Subcutaneous abdominal adipose tissue (tissue), 5 donors: ENCODE results near the gene TERC.

Experiments
- H3K27ac ChIP-seq: one replicate; pipeline ENCODE4 v1.7.0; 2013; ENCODE audit warnings: low read depth, mild to moderate bottlenecking, inconsistent platforms, low read length, moderate library complexity
- H3K27me3 ChIP-seq, 5 donors: one replicate each; pipeline ENCODE4 v1.7.0; 2013; ENCODE audit warnings: low read length in 5 of 5, inconsistent platforms in 1 of 5; ENCODE audit not compliant: control insufficient read depth in 5 of 5, insufficient read depth in 4 of 5
- H3K36me3 ChIP-seq, 5 donors: one replicate each; pipeline ENCODE4 v1.7.0; 2013; ENCODE audit warnings: low read length in 5 of 5; ENCODE audit not compliant: control insufficient read depth in 5 of 5, insufficient read depth in 5 of 5
- H3K4me1 ChIP-seq, 5 donors: one replicate each; pipeline ENCODE4 v1.7.0; 2013; ENCODE audit warnings: low read length in 5 of 5, mild to moderate bottlenecking in 3 of 5, moderate library complexity in 1 of 5; ENCODE audit not compliant: control insufficient read depth in 5 of 5, insufficient read depth in 5 of 5
- H3K4me3 ChIP-seq, 5 donors: one replicate each; pipeline ENCODE4 v1.7.0; 2013; ENCODE audit warnings: low read length in 5 of 5, low read depth in 1 of 5
- H3K9ac ChIP-seq, 5 donors: one replicate each; pipeline ENCODE4 v1.7.0; 2013; ENCODE audit warnings: low read length in 5 of 5, mild to moderate bottlenecking in 4 of 5, moderate library complexity in 3 of 5
- H3K9me3 ChIP-seq, 5 donors: one replicate each; pipeline ENCODE4 v1.7.0; 2013; ENCODE audit warnings: low read length in 5 of 5; ENCODE audit not compliant: control insufficient read depth in 5 of 5
- donor health status: healthy.
- donor health status: healthy.
- donor health status: healthy.
- donor health status: healthy.
- donor health status: healthy.

The TERC gene

GRCh38 chr3:169790687-169791429 lies 26.0 kb upstream of the TERC start:
- Histone ChIP-seq H3K9ac (no peak overlapping the region), H3K4me3 (no peak overlapping the region), H3K4me1 (no peaks in the 10 kb centered on the region), H3K36me3 (peaks cover 33 to 39% (median 35%) of the 10 kb centered on the region in 5 donors), H3K27me3 (no peaks in the 10 kb centered on the region), H3K27ac (no peak overlapping the region), H3K9me3 (no peaks in the 10 kb centered on the region)

- Histone ChIP-seq H3K27ac (no peak overlapping the region), H3K4me3 (no peak overlapping the region), H3K27me3 (no peaks in the 10 kb centered on the region), H3K36me3 (peaks cover 39 to 45% (median 41%) of the 10 kb centered on the region in 5 donors), H3K9me3 (no peaks in the 10 kb centered on the region), H3K4me1 (no peaks in the 10 kb centered on the region), H3K9ac (no peak overlapping the region)
Observed at GRCh38 chr3:169790219-169790618, 25.4 kb upstream of the TERC start.

- Histone ChIP-seq H3K4me3 (no peak overlapping the region), H3K4me1 (no peaks in the 10 kb centered on the region), H3K27me3 (no peaks in the 10 kb centered on the region), H3K9me3 (no peaks in the 10 kb centered on the region), H3K36me3 (peaks cover 41 to 55% (median 54%) of the 10 kb centered on the region in 5 donors), H3K27ac (no peak overlapping the region), H3K9ac (no peak overlapping the region)
Observed at GRCh38 chr3:169787791-169788190, 22.9 kb upstream of the TERC start.

GRCh38 chr3:169787120-169787519 lies 22.3 kb upstream of the TERC start:
- no peak overlapping the region for H3K9ac ChIP-seq
- no peak overlapping the region for H3K4me3 ChIP-seq
- H3K36me3 ChIP-seq: peaks cover 42 to 59% (median 56%) of the 10 kb centered on the region in 5 donors
- H3K27me3 ChIP-seq: no peaks in the 10 kb centered on the region
- no peaks in the 10 kb centered on the region for H3K4me1 ChIP-seq
- no peaks in the 10 kb centered on the region for H3K9me3 ChIP-seq
- no peak overlapping the region for H3K27ac ChIP-seq

DNA sequence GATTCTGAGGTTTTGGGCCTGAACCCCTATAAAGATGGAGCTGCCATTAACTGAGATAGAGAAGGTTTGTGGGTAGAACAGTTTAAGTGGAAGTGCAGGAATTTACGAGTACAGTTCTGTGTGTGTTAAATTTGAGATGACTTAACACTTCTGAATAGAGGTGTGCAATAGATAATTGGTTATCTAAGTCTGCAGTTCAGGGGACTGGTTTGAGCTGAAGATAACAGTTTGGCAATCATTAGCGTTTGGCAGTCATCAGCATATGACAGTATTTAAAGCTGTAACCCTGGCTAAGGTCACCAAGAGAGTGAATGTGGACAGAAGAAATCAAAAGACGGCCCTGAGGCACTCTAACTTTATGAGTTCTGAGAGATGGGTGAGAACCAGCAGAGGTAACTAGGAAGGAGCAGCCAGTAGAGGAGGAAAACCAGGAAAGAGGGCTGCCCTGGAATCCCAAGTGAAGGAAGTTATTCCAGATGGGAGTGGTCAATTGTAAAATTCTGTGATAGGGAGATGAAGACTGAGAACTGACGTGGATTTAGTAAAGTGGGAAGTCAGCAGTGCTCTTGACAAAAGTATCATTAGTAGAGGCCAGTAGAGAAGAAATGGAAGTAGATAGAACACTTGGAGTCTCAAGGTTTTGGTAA lies 16.5 kb upstream of the TERC start:
- no peaks in the 10 kb centered on the region for H3K9me3 ChIP-seq
- no peaks in the 10 kb centered on the region for H3K4me1 ChIP-seq
- no peaks in the 10 kb centered on the region for H3K27me3 ChIP-seq
- H3K4me3 ChIP-seq: no peak overlapping the region
- H3K9ac ChIP-seq: no peak overlapping the region
- H3K36me3 ChIP-seq: peaks cover 60 to 86% (median 78%) of the 10 kb centered on the region in 5 donors
- H3K27ac ChIP-seq: no peak overlapping the region

- Histone ChIP-seq H3K4me1 (peaks cover 0 to 4% (median 0%) of the 10 kb centered on the region in 5 donors), H3K27me3 (no peaks in the 10 kb centered on the region), H3K4me3 (no peak overlapping the region), H3K9ac (no peak overlapping the region), H3K36me3 (peaks cover 55 to 85% (median 74%) of the 10 kb centered on the region in 5 donors), H3K9me3 (no peaks in the 10 kb centered on the region), H3K27ac (no peak overlapping the region)
Observed at GRCh38 chr3:169780742-169781141, 15.9 kb upstream of the TERC start.

DNA sequence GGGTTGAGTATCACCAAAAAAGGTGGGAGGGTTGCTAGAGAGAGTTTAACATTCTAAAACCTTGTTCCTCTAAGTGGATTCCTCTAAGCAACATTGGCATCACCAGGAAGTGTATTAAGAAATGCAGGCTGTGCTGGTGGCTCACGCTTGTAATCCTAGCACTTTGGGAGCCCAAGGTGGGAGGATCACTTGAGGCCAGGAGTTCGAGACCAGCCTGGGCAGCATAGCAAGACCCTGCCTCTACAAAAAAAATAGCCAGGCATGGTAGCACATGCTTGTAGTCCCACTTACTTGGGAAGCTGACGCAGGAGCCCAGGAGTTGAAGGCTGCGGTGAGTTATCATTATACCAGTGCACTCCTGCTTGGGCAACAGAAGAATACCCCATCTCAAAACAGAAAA lies 13.0 kb upstream of the TERC start:
- no peak overlapping the region for H3K27ac ChIP-seq
- H3K27me3 ChIP-seq: no peaks in the 10 kb centered on the region
- peaks cover 49 to 69% (median 55%) of the 10 kb centered on the region in 5 donors for H3K36me3 ChIP-seq
- H3K9me3 ChIP-seq: no peaks in the 10 kb centered on the region
- H3K4me3 ChIP-seq: no peak overlapping the region
- H3K9ac ChIP-seq: no peak overlapping the region
- peaks cover 4 to 20% (median 17%) of the 10 kb centered on the region in 5 donors for H3K4me1 ChIP-seq

- Histone ChIP-seq H3K27ac (peak overlapping the region; percentile 99), H3K36me3 (peaks cover 21 to 37% (median 26%) of the 10 kb centered on the region in 5 donors), H3K27me3 (no peaks in the 10 kb centered on the region), H3K9me3 (no peaks in the 10 kb centered on the region), H3K9ac (peak overlapping the region; percentile 75 to 99 (median 96)), H3K4me3 (peak overlapping the region; percentile 76 to 94 (median 86)), H3K4me1 (peaks cover 5 to 29% (median 18%) of the 10 kb centered on the region in 5 donors)
Observed at GRCh38 chr3:169774186-169774585, 9.3 kb upstream of the TERC start.

DNA sequence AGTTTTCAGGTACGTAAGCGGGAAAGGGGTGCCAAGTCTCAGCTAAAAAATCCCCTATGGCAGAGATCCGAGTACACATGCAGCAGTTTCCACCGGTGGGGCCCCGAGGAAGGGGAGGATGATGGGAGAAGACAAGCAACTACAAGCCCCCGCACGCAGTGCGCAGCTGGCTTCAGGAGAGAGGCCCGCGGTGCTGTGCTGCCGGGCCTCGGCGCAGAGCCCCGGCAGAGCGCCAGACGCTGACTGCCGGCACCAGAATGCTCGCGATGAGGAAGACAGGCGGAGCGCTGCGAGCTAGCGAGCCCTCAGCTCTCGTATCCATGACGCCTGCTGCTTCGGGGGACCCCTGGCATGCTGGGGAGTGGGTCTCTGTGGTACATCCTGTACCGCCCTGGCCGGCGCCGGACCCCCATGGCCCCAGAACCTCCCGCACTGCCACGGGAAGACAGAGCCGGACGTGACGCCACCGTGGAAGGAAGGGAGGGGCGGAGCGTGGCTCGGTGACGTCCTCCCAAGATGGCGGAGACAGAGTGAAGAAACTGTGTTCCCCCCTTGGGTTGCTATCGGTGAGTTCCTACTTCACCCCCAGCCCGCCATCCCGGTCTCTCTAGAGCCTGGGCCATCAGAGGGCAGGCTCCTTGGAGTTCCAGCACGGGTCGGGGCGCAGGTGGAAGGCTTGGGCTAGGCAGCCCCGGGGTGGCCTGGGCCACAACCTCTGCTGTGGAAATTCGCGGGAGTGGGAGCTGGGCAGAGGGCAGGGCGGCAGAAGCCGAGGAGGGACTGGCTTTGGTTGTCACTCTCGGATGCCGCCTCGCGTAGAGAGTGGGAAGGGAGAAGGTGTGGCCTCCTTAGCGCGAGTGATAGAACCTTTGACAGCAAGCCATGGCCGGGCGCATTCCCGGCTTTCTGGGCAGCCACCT lies 8.3 kb upstream of the TERC start, which contains the start of gene MYNN:
Gene MYNN (plus strand): TSS at position 500 of the 920 bp plus-strand sequence. CDS start 900 bp downstream, outside the sequence.
- H3K36me3 ChIP-seq: peaks cover 14 to 29% (median 19%) of the 10 kb centered on the region in 5 donors
- H3K4me3 ChIP-seq: peak within 1 kb of the TSS; percentile 76 to 94 (median 86)
- peaks cover 5 to 29% (median 18%) of the 10 kb centered on the region in 5 donors for H3K4me1 ChIP-seq
- no peaks in the 10 kb centered on the region for H3K27me3 ChIP-seq
- peak within 1 kb of the TSS; percentile 75 to 99 (median 96) for H3K9ac ChIP-seq
- peak within 1 kb of the TSS; percentile 99 for H3K27ac ChIP-seq
- no peaks in the 10 kb centered on the region for H3K9me3 ChIP-seq
